Measurements from ENCODE around the gene CFAP300. TPM values are rescaled to one million over a fixed set of nuclear protein-coding genes. Genes with fewer than 3 reads are reported as not detected.

CFAP300 gene
- total RNA-seq, 1 experiment from 2014 or later: 5.2 TPM

- DNase-seq (ENCODE audit: low read depth): no peak
- in situ Hi-C loops (cut with HindIII; ENCODE audit: low pct_unique_long_range_greater_than_20kb, low sequenced_read_pairs): no loop called here
These were observed 17.1 kb downstream of the CFAP300 start for GRCh38 chr11:102064316-102064715.

GRCh38 chr11:102070766-102071165 is 23.5 kb downstream of the CFAP300 start:
- in situ Hi-C loops (cut with HindIII; ENCODE audit: low pct_unique_long_range_greater_than_20kb, low sequenced_read_pairs): no loop called here
- no peak for DNase-seq (ENCODE audit: low read depth)

DNA sequence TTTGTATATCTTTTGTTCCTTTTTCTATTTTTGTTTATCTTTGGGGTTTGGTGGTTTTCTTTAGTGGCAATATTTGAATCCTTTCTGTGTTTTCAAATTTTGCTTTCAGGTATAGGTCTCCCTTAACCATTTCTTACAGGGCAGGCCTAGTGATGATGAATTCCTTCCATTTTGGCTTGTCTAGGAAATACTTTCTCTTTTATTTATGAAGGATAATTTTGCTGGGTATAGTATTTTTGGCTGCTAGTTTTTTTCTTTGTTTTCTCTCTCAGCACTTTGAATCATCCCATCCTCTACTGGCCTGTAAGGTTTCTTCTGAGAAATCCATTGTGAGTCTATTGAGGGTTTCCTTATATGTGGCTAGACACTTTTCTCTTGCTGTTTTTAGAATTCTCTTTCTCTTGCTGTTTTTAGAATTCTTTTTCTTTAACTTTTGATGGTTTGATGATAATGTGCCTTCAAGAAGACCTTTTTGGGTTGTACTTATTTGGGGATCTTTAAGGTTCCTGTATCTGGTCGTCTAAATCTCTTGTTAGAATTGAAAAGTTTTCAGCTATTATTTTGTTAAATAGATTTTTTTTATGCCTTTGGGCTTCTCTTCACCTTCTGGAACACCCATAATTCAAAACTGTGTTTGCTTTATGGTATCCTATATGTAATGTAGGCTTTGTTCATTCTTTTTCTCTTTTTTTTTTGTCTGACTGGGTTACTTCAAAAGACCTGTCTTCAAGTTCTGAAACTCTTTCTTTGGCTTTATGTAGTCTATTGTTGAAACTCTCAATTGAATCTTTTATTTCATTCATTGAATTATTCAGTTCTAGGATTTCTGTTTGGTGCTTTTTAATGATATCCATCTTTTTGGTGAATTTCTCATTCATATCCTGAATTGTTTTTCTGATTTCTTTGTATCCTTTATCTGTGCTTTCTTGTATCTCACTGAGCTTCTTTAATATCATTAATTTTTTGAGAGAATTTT is 24.5 kb downstream of the CFAP300 start:
- no peak for DNase-seq (ENCODE audit: low read depth)
- in situ Hi-C loops (cut with HindIII; ENCODE audit: low pct_unique_long_range_greater_than_20kb, low sequenced_read_pairs): no loop called here

DNA sequence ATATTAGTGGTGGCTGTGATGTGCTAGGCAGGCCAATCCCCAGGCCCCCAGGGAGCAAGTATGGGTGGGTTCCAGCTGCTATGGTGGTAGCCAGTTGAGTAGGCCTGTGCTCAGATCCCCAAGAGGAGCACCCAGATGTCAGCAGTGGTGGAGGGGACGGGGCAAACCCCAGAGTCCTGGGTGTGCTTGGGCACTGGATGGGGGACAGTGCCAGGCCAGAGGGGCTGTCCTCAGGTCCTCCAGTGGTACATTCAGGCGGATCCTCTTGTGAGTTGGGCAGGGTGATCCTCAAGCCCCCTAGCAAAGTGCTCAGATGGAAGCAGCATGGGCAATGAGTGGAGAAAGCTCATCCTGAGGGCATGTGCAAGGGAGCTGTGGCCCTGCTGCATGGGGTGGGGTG is 26.0 kb downstream of the CFAP300 start:
- in situ Hi-C loops (cut with HindIII; ENCODE audit: low pct_unique_long_range_greater_than_20kb, low sequenced_read_pairs): no loop called here
- DNase-seq (ENCODE audit: low read depth): no peak

- DNase-seq (ENCODE audit: low read depth): no peak
- in situ Hi-C loops (cut with HindIII; ENCODE audit: low pct_unique_long_range_greater_than_20kb, low sequenced_read_pairs): no loop called here
These were observed 32.4 kb downstream of the CFAP300 start for GRCh38 chr11:102079625-102080024.

DNA sequence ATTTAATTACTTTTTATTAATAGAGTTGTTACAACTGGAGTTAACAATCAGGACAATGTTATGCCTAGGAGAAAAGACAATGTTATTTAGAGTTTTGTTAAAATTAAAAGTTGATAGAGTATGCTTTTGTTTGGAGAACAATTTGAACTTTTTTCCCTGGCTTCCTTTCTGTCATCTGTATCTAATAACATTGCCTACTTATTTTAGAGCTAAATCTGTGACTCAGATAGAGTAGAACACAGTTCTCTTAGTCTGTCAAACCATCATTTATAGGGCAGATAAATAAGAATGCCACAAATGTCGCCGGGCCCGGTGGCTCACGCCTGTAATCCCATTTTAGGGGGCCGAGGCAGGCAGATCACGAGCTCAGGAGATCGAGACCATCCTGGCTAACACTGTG is 34.1 kb downstream of the CFAP300 start:
- in situ Hi-C loops (cut with HindIII; ENCODE audit: low pct_unique_long_range_greater_than_20kb, low sequenced_read_pairs): no loop called here
- no peak for DNase-seq (ENCODE audit: low read depth)

DNA sequence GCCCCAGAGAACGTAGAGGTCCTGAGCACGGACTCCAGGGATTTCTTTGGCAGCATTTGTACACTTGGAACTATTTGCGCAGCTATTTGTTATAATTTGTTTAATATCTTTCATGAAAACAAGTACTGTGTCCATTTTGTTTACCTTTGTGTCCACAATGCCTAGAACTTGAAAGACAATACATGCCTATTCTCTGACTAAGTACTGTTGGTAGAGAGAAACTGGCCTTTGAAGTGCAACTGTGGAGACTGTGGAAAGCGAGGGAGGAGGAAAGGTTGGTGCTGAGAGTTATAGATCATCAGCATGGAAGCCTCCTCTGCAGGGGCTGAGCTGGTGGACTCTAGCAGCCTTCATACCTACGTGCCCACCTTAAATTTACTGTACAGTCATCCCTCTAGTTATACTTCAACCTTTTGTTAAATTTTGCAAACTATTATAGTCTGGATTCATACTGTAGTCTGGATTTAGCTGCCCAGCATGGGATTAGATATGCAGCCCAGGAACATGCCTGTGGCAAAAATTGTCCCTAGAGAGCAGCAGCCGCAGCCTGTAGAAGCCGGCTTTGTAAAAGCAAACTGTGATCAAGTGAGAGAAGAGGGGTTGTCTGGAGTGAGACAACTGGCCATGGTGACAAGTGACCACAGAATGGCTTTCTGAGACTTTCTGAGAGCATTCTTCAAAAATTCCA is 38.8 kb downstream of the CFAP300 start:
- in situ Hi-C loops (cut with HindIII; ENCODE audit: low pct_unique_long_range_greater_than_20kb, low sequenced_read_pairs): no loop called here
- no peak for DNase-seq (ENCODE audit: low read depth)

- no peak for DNase-seq (ENCODE audit: low read depth)
- in situ Hi-C loops (cut with HindIII; ENCODE audit: low pct_unique_long_range_greater_than_20kb, low sequenced_read_pairs): no loop called here
These were observed 49.9 kb downstream of the CFAP300 start for GRCh38 chr11:102097186-102097585.

- in situ Hi-C loops (cut with HindIII; ENCODE audit: low pct_unique_long_range_greater_than_20kb, low sequenced_read_pairs): no loop called here
- DNase-seq (ENCODE audit: low read depth): no peak
These were observed 52.5 kb downstream of the CFAP300 start for GRCh38 chr11:102099755-102100154.

DNA sequence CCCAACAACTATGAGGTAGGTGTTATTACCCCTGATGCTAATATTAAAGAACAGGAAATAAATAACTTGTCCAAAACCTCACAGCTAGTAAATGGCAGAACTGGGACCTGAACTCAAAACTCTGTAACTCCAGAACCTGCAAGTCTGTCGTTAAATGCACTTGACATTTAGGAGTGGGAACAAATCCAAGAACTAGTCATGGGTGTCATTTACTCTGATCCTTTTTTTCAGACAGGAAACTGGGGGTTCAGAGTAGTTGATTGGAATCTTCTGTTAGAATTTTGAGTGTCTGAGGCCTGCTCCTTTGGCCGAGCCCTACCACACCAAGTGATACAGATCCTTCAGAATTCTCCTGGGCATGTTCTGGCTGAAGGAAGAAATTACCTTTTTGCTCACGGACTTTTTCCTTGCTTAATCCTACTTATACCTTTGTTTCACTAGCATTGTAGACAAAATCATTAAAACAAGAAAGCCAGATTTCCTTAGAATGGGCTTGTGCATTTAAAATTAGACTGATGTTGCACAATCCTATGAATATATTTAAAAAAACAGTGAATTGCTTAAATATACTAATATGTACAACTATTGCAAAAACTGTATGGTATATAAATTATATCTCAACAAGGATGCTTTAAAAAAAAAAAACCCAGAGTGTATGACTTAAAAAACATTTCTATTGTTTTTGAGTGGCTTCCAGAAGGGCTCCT is 61.6 kb downstream of the CFAP300 start:
- in situ Hi-C loops (cut with HindIII; ENCODE audit: low pct_unique_long_range_greater_than_20kb, low sequenced_read_pairs): no loop called here

DNA sequence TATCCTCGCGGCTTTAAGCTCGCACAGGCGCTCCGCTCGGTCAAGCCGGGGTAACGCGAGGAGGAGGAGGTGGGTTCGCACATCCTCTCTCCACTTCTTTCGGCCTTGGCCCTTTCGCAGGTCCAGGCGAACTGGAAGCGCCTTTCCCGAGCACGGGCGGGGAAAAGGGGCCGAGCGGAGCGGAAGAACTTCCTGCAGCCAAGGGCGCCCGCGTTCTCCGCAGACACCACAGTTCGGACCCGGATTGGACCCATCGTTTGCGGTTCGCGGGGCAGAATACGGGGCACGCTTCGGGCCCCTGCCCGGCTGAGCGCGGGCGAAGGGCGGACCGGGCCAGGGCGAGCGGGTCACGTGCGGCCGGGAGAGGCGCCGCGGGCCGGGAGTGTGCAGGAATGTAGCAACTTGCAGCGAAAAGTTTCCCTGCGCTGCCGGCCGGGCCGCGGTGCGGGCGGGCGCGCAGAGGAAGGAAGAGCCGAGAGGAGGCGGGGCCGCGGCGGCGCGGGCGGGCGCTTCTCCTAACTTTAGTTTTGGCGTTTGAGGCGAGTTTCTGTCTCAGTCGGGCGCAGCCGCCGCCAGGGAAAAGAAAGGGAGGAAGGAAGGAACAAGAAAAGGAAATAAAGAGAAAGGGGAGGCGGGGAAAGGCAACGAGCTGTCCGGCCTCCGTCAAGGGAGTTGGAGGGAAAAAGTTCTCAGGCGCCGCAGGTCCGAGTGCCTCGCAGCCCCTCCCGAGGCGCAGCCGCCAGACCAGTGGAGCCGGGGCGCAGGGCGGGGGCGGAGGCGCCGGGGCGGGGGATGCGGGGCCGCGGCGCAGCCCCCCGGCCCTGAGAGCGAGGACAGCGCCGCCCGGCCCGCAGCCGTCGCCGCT is 62.9 kb downstream of the CFAP300 start, which contains the start of gene YAP1:
Gene YAP1 (plus strand): TSS at position 552 of the 865 bp plus-strand sequence. CDS start 402 bp downstream, outside the sequence.
- DNase-seq (ENCODE audit: low read depth): peak; percentile 90
- in situ Hi-C loops (cut with HindIII; ENCODE audit: low pct_unique_long_range_greater_than_20kb, low sequenced_read_pairs): no loop called here

More for the DNA sequence above, 61.6 kb downstream of the CFAP300 start:
- DNase-seq (ENCODE audit: low read depth): no peak

GRCh38 chr11:102110761-102111010 is 63.4 kb downstream of the CFAP300 start:
- DNase-seq (ENCODE audit: low read depth): peak; percentile 26
- in situ Hi-C loops (cut with HindIII; ENCODE audit: low pct_unique_long_range_greater_than_20kb, low sequenced_read_pairs): no loop called here

- in situ Hi-C loops (cut with HindIII; ENCODE audit: low pct_unique_long_range_greater_than_20kb, low sequenced_read_pairs): no loop called here
- DNase-seq (ENCODE audit: low read depth): peak; percentile 48
These were observed 64.0 kb downstream of the CFAP300 start for GRCh38 chr11:102111011-102111786.

- in situ Hi-C loops (cut with HindIII; ENCODE audit: low pct_unique_long_range_greater_than_20kb, low sequenced_read_pairs): no loop called here
- DNase-seq (ENCODE audit: low read depth): peak; percentile 64
These were observed 64.7 kb downstream of the CFAP300 start for GRCh38 chr11:102111787-102112508.

- in situ Hi-C loops (cut with HindIII; ENCODE audit: low pct_unique_long_range_greater_than_20kb, low sequenced_read_pairs): no loop called here
These were observed 65.2 kb downstream of the CFAP300 start for GRCh38 chr11:102112509-102112821.

GRCh38 chr11:102114032-102114431 is 66.8 kb downstream of the CFAP300 start:
- in situ Hi-C loops (cut with HindIII; ENCODE audit: low pct_unique_long_range_greater_than_20kb, low sequenced_read_pairs): no loop called here

More at GRCh38 chr11:102112509-102112821, 65.2 kb downstream of the CFAP300 start:
- no peak for DNase-seq (ENCODE audit: low read depth)

DNA sequence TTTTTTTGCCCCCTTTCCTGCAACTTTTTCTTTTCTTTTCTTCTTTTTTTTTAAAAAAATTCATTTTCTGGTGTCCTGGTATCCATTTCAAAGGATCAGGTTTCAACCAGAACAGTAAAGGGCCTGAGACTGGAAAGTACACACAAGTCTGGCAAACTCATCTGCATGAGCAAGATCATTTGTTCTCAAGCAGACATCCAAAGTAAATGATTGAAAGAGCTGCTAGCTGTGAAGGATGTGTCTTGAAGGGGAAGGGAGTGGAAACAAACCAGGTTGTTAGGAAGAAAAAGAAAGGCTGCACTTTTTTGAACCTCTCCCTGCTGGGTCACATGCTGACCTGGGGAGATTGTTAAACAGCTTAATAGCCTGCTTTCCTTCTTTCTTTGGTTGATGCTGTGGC is 68.3 kb downstream of the CFAP300 start:
- peak; percentile 85 for DNase-seq (ENCODE audit: low read depth)
- in situ Hi-C loops (cut with HindIII; ENCODE audit: low pct_unique_long_range_greater_than_20kb, low sequenced_read_pairs): no loop called here

More at GRCh38 chr11:102114032-102114431, 66.8 kb downstream of the CFAP300 start:
- DNase-seq (ENCODE audit: low read depth): no peak

All from Caki2 (cell line).